ENCODE results near the gene VPS13D. TPM values are rescaled to one million over a fixed set of nuclear protein-coding genes. Genes with fewer than 3 reads are reported as not detected.

VPS13D gene
- total and polyA plus RNA-seq, 2 experiments from 2014 or later = 10.7 to 34.9 TPM

DNA sequence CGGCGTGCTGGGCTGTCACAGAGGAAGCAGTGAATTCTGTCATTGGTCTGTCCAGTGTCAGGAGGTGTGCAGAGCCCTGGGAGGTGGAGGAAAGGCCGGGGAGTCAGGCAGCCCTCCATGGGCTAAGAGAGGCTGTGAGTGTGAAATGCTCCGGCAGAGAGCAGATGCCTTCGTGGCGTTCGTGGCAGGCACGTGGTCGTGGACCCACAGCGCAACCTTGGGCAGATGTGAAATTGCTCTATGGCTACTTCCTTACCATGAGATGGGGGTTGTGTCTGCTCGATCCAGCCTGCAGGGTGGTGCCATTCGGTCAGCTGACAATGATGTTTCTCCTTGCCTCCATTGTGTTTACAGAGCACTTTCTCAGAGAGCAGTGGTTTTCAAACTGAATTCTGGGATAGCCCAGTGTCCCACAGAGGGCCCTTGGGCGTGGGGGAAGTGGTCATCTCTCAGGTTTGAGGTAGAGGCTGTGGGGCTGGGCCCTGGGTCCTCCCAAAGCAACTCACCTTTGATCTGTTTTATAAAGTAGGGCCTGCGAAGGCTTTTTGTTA lies 35.1 kb upstream of the VPS13D start:
- ATAC-seq (no peak), DNase-seq (ENCODE audit: low spot score) (no peak)
- Histone ChIP-seq H3K27me3 (ENCODE audit: insufficient read depth) (no peaks in the 10 kb centered on the region), H3K36me3 (ENCODE audit: insufficient read depth) (no peaks in the 10 kb centered on the region), H3K27ac (ENCODE audit: low read depth) (no peak overlapping the region), H3K4me1 (ENCODE audit: insufficient read depth) (peaks cover 10% of the 10 kb centered on the region), H3F3A (replicated peaks; ENCODE audit: low read depth) (peaks cover 3% of the 10 kb centered on the region; the same call in 1 of the 2 replicates), H3K9me2 (ENCODE audit: insufficient read depth) (no peaks in the 10 kb centered on the region), H3K4me3 (no peak overlapping the region), H4K20me1 (replicated peaks; ENCODE audit: insufficient read depth) (no peaks in the 10 kb centered on the region), H3K79me2 (replicated peaks; ENCODE audit: insufficient read depth) (no peaks in the 10 kb centered on the region), H2AFZ (no peak overlapping the region), H3K4me2 (no peak overlapping the region)
- H3K36me3 Mint-ChIP-seq (ENCODE audit: low read depth) = no peaks in the 10 kb centered on the region; the same call in 2 of the 3 replicates
- H3K9me3 Mint-ChIP-seq = no peaks in the 10 kb centered on the region
- H3K27ac Mint-ChIP-seq = no peak overlapping the region
- H3K4me1 Mint-ChIP-seq = peaks cover 6% of the 10 kb centered on the region; the same call in 2 of the 3 replicates
- peaks cover 16% of the 10 kb centered on the region for H3K27me3 Mint-ChIP-seq (ENCODE audit: insufficient read depth, low read depth, poor library complexity)
- no peak for TF ChIP-seq POLR2AphosphoS5 (IDR thresholded peaks at IDR 0.05; ENCODE audit: low read depth)
- TF ChIP-seq, protein P1, sequence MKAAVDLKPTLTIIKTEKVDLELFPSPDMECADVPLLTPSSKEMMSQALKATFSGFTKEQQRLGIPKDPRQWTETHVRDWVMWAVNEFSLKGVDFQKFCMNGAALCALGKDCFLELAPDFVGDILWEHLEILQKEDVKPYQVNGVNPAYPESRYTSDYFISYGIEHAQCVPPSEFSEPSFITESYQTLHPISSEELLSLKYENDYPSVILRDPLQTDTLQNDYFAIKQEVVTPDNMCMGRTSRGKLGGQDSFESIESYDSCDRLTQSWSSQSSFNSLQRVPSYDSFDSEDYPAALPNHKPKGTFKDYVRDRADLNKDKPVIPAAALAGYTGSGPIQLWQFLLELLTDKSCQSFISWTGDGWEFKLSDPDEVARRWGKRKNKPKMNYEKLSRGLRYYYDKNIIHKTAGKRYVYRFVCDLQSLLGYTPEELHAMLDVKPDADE (IDR thresholded peaks at IDR 0.05) = no peak
- TF ChIP-seq, protein P2, sequence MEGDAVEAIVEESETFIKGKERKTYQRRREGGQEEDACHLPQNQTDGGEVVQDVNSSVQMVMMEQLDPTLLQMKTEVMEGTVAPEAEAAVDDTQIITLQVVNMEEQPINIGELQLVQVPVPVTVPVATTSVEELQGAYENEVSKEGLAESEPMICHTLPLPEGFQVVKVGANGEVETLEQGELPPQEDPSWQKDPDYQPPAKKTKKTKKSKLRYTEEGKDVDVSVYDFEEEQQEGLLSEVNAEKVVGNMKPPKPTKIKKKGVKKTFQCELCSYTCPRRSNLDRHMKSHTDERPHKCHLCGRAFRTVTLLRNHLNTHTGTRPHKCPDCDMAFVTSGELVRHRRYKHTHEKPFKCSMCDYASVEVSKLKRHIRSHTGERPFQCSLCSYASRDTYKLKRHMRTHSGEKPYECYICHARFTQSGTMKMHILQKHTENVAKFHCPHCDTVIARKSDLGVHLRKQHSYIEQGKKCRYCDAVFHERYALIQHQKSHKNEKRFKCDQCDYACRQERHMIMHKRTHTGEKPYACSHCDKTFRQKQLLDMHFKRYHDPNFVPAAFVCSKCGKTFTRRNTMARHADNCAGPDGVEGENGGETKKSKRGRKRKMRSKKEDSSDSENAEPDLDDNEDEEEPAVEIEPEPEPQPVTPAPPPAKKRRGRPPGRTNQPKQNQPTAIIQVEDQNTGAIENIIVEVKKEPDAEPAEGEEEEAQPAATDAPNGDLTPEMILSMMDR (conservative IDR thresholded peaks at IDR 0.05; ENCODE audit: low read depth in 2 of 2) = no peak
- TF ChIP-seq, protein P3, sequence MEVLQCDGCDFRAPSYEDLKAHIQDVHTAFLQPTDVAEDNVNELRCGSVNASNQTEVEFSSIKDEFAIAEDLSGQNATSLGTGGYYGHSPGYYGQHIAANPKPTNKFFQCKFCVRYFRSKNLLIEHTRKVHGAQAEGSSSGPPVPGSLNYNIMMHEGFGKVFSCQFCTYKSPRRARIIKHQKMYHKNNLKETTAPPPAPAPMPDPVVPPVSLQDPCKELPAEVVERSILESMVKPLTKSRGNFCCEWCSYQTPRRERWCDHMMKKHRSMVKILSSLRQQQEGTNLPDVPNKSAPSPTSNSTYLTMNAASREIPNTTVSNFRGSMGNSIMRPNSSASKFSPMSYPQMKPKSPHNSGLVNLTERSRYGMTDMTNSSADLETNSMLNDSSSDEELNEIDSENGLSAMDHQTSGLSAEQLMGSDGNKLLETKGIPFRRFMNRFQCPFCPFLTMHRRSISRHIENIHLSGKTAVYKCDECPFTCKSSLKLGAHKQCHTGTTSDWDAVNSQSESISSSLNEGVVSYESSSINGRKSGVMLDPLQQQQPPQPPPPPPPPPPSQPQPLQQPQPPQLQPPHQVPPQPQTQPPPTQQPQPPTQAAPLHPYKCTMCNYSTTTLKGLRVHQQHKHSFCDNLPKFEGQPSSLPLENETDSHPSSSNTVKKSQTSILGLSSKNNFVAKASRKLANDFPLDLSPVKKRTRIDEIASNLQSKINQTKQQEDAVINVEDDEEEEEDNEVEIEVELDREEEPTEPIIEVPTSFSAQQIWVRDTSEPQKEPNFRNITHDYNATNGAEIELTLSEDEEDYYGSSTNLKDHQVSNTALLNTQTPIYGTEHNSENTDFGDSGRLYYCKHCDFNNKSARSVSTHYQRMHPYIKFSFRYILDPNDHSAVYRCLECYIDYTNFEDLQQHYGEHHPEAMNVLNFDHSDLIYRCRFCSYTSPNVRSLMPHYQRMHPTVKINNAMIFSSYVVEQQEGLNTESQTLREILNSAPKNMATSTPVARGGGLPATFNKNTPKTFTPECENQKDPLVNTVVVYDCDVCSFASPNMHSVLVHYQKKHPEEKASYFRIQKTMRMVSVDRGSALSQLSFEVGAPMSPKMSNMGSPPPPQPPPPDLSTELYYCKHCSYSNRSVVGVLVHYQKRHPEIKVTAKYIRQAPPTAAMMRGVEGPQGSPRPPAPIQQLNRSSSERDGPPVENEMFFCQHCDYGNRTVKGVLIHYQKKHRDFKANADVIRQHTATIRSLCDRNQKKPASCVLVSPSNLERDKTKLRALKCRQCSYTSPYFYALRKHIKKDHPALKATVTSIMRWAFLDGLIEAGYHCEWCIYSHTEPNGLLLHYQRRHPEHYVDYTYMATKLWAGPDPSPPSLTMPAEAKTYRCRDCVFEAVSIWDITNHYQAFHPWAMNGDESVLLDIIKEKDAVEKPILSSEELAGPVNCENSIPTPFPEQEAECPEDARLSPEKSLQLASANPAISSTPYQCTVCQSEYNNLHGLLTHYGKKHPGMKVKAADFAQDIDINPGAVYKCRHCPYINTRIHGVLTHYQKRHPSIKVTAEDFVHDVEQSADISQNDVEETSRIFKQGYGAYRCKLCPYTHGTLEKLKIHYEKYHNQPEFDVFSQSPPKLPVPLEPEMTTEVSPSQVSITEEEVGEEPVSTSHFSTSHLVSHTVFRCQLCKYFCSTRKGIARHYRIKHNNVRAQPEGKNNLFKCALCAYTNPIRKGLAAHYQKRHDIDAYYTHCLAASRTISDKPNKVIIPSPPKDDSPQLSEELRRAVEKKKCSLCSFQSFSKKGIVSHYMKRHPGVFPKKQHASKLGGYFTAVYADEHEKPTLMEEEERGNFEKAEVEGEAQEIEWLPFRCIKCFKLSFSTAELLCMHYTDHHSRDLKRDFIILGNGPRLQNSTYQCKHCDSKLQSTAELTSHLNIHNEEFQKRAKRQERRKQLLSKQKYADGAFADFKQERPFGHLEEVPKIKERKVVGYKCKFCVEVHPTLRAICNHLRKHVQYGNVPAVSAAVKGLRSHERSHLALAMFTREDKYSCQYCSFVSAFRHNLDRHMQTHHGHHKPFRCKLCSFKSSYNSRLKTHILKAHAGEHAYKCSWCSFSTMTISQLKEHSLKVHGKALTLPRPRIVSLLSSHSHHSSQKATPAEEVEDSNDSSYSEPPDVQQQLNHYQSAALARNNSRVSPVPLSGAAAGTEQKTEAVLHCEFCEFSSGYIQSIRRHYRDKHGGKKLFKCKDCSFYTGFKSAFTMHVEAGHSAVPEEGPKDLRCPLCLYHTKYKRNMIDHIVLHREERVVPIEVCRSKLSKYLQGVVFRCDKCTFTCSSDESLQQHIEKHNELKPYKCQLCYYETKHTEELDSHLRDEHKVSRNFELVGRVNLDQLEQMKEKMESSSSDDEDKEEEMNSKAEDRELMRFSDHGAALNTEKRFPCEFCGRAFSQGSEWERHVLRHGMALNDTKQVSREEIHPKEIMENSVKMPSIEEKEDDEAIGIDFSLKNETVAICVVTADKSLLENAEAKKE (CRISPR knock-in tag; IDR thresholded peaks at IDR 0.05) = no peak
- H3K4me3 Mint-ChIP-seq = no peak overlapping the region

All from GM23338 (cell line).